HG02763 (cell line): ENCODE measurements around the gene IL17RB.

ENCODE experiments used
- ATAC-seq: cut with Tn5 transposase; IDR thresholded peaks from one replicate; pipeline ENCODE4 v1.9.1; 2021; ENCODE audit warnings: mild to moderate bottlenecking, moderate library complexity; ENCODE audit not compliant: unreplicated experiment

The IL17RB gene

DNA sequence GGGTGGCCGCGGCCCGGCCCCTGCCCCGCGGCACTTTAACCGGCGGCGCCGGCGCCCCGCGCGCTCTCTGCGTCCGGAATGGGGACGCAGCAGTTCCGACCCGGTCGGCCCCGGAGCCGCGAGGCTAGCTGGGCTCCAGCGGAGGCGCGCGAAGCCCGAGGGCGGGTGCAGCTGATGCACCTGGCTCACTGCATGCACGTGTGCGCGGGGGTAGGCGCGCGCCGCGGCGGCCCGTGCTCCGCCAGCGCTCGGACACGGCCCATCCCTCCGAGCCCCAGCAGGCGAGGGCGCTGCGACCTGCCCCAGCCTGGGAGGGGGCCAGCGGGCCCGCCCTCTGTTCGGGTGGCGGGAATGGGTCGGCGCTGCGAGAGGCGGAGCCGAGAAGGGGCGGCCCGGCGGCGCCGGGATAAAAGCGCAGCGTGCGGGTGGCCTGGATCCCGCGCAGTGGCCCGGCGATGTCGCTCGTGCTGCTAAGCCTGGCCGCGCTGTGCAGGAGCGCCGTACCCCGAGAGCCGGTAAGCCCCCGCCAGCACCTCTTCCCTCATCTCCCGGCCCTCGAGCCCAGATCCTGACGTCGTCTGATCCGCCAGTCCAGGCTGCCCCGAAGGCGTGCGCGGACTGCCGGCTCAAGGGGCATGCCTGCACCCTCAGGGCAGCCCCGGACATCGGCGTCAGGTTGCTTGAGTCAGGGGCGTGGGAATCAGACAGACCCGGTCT is at the start of gene IL17RB, which contains the start of gene CHDH:
TSS of gene IL17RB (plus strand) at position 435 of the 717 bp plus-strand sequence. CDS start at position 456, 21 bp downstream.
TSS of gene CHDH (minus strand) at position 286 of the 717 bp plus-strand sequence. CDS start 22,411 bp downstream, outside the sequence.
- ATAC-seq: peak; percentile 38

- no peak for ATAC-seq
These were observed 48.2 kb upstream of the IL17RB start for GRCh38 chr3:53798144-53798543.

GRCh38 chr3:53799338-53799865 is 47.0 kb upstream of the IL17RB start:
- no peak for ATAC-seq

DNA sequence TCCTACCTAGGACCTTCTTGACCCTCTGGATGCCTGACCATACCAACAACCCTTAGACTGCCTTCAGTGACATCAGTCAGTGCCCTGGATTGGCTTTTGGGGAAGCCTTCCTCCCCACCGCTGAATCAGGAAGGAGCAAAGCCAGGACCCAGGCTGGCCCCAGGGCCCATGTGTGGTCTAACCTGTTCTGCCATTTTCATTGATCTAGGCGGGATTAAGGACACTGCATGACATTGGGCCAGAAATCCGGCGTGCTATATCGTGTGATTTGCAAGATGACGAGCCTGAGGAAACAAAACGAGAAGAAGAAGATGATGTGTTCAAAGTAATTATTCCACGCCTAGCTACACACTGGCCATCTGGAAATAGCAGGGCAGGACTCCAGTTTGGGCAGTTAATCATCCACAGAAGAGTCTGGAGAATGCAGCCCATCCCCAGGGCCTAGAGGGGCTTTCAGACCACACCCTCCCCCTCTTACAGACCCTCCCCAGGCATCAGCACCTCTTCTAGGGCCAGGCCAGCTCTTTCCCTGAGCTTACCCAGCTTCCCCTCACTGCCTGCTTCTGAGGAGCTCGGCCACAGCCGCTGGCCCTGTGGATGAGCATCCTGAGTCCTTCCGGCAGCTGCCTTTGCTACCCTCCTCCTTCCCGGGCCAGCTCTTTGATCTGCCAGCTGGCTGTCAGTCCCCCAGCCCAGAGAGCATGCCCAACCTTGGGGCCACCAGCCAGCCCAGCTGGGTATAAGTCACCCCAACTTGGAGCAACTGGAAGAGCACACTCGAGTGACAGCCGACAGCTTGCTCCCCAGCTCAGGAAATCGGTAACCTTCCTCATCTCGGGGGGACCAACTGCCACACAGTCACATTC is 46.1 kb upstream of the IL17RB start:
- ATAC-seq: no peak

DNA sequence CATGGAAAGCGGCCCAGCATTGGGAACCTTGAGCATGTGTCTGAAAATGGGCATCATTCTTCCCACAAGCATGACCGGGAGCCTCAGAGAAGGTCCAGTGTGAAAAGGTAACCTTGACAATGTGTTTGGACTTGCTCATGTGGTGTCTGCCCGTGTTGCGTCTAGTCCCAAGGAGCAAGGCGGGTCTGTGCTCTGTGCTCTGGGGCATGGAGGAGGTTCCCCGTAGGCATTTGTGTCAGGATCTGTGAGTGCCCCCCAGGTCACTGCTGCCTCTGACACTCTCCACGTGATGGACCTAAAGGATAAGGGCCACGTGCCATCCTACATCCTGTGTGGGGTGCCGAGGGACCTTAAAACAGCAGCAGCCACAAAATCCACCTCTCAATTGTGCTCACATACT is 45.0 kb upstream of the IL17RB start:
- no peak for ATAC-seq

DNA sequence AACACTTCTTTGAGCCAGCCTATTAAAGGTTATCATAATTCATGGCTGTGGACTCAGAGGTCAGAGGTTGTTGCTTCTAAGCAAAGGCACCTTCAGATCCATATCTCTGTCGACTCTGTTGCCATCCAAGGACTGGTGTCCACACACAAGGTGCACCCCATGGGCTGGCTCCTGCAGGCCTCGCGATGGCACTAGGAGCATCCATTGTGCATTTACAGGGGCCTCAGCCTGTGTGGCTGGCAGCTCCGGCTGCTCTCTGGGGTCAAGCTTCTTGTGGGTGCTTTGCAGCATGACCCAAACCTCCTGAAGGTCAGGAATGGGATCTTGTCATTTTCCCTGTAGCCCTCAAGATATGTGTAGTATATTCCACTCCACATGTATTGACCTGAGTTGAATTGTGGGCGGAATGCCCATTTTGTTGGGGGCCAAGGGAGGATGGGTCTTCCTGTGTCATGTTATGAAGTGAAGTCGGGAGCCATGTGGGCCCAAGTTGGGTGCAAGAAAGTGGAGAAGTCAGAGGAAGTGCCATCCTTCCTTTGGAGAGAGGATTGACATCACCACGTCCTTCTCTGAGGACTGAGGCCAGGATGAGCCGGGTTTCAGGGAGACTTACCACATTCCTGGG is 44.0 kb upstream of the IL17RB start:
- ATAC-seq: no peak

DNA sequence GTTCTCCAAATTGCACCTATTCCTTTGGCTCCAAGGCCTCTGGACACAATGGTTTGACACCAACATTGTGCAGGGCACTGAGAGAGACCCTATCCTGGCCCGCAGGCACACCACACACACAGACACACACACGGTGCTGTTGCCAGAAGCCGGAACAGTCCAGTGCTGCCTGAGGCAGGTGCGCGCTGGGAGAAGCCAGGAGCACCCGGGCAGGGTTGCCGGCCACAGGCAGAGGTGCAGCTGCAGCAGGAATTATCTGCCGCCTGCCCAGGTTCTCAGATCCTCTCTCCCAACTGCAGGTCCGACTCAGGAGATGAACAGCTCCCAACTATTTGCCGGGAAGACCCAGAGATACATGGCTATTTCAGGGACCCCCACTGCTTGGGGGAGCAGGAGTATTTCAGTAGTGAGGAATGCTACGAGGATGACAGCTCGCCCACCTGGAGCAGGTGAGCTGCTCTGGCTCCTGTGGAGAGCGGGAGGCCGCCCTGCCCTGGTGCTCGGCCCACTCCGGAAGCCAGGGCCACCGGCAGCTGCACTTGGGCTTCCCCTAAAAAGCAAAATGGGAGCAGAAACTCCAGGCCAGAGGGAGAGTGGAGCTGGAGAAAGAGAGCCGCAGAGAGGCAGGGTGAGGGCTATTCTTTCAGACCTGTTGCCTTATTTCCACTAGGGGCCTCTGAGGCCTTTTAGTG is 43.1 kb upstream of the IL17RB start:
- no peak for ATAC-seq

DNA sequence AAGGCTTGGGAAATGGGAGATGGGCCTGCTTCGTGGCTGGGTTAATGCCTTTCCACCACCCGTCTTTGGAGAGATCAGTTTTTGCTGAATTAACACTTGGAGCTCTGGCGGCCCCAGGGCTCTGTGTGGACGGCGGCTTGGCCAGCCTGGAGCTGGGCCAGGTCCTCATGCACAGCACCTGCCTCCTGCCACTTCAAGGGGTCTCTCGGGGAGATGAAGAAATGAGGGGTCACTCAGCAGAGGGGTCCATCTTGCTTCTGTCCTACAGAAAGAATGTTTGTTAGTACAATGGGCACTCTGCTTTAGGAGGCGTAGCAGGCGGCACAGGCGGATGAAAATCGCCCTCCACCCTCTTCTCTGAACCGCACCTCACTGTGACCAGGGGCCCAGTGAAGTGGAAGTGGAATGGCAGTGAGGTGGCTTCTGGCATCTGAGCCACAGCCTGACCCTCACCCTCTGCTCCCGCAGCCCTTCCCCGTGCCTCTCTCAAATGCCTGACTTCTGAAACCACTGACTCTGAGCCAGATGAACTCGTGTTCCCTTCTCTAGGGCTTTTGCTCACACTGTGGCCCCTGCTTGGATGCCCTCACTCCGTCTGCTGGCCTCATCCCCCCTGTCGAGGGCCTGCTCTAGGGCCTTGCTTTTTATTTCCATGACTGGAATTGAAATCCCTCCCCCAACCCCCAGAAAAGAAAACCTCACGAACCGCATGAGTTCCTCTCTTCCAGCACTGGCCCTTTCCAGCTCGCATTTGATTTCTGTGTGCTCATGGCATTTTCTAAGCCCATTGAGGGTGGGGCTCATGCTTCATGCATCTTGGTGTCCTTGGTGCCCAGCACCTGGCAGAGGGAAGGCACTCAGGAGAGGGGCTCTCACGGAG is 42.3 kb upstream of the IL17RB start:
- ATAC-seq: no peak

DNA sequence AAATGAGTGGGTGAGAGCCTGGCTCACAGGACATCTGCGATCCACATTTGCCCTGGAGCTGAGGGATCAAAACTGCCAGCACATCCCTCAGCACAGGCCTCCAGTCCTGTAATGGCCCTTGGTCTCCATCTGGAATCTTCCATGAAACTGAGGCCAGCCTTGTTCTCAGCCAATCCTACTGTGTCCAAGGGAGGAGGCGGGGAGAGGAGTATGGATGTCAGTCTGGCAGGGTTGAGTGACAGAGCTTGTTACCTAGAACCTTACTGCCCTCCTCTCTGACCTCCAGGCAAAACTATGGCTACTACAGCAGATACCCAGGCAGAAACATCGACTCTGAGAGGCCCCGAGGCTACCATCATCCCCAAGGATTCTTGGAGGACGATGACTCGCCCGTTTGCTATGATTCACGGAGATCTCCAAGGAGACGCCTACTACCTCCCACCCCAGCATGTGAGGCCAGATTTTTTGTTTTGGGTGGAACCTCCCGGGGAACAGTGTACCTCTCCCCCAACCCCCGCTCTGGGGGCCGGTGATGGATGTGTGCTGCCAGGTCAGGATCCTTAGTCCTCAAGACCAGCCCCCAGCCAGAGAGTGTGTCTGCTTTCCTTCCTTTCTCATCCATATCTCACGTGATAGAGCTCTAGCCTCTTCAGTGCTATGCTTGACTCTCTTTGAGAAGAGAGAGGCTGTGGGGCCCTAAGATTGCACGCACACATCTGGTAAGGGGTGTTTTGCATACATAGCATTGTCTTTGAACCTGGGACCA is 41.5 kb upstream of the IL17RB start:
- ATAC-seq: peak; percentile 60

DNA sequence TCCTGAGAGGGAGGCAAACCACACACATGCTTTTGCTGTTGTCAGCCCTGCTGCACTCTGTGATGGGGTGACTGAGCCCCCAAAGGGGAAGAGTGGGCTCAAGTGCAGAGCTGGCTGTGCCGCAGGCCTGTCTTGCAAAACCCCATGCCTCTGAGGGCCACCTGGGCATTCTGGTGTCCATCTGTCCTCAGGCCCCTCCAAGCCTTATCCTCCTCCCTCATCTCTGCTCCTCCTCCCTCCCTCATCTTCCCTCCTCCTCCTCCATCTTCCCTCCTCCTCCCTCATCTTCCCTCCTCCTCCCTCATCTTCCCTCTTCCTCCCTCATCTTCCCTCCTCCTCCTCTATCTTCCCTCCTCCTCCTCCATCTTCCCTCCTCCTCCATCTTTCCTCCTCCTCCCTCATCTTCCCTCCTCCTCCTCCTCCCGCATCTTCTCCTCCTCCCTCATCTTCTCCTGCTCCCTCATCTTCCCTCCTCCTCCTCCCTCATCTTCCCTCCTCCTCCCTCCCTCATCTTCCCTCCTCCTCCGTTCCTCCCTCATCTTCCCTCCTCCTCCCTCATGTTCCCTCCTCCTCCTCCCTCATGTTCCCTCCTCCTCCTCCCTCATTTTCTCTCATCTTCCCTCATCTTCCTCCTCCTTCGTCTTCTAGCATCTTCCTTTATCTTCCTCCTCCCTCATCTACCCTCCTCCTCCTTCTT is 40.8 kb upstream of the IL17RB start:
- ATAC-seq: no peak

DNA sequence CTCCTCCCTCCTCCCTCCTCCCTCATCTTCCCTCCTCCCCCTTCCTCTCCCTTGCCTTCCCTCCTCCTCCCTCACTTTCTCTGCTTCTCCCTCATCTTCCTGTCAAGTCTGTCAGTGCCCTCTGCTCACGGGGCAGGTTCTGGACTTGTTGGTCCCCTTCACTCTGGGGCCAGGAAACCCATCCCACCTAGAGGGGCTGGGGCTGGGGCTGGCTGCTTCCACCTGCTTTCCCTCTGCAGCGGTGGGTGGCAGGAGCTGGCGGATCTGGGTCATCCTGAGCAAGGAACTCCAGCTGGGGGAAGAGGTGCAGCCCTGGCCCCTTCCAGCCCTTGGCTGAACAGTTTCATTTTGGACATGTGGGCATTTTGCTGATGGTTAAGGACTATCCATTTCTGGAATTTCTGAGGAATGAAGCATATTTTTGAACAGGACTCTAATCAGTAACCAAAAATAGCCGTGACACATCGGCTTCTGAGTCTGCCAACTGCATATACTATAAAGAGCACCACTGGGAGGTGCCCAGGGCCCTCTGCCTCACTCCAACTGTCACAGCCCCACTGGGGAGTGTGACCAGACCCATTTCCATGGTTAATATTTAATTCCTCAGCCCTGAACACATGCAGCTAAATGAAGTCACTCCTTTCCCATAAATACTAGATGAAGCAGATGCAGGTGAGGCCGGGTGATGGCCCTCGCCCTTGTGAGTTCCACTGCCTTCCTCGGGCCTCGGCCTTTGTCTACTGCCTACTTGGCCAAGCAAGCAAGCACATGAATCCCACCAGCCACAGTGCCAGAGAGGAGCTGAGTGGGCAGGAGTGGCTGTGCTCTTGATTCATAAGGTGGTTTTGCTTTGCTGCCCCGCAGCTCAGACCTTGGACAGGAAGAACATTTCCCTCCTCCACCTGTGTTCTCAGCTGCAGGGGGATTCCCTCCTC is 39.9 kb upstream of the IL17RB start:
- peak; percentile 40 for ATAC-seq

- peak; percentile 9 for ATAC-seq
These were observed 39.1 kb upstream of the IL17RB start for GRCh38 chr3:53807117-53807810.

DNA sequence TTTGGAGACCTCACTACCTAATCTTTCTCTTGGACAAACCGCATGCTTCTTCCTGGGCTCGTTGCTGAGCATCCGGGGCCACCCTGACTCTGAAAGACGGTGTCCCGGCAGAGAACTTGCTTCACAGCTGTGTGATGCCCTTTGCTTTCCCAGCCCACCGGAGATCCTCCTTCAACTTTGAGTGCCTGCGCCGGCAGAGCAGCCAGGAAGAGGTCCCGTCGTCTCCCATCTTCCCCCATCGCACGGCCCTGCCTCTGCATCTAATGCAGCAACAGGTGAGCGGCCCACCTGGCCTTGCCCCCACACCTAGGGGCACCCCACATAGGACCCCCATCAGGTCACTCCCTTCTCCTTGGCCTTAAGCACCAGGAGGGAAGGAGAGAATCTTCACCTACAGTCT is 37.9 kb upstream of the IL17RB start:
- no peak for ATAC-seq

DNA sequence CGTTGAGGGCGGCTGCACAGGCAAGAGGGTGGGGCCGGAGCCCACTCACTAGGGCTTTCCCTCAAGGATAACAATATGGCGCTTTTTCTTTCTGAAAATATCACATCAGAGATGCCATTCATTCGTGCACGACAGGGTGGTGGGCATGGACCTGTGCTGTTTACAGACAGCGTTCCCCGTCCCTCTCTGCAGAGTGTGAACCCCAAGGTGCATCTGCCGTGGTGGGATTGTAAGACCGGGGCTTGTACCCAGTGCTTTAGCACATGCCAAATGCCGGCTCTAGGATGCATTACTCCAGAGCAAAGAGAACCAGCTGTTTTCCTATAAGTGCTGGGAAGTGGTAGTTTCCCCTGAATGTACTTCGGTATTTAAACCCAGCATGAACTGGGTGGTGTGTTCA is 37.1 kb upstream of the IL17RB start:
- ATAC-seq: no peak

GRCh38 chr3:53809764-53810400 is 36.5 kb upstream of the IL17RB start:
- ATAC-seq: no peak
